ENCODE results near the gene SRSF6. TPM values are rescaled to one million over a fixed set of nuclear protein-coding genes. Genes with fewer than 3 reads are reported as not detected.
A peak's percentile ranks its signal among the peaks of the same experiment; 100 is the strongest.

SRSF6 gene
- total RNA-seq, 1 experiment from 2014 or later, result 335 TPM

DNA sequence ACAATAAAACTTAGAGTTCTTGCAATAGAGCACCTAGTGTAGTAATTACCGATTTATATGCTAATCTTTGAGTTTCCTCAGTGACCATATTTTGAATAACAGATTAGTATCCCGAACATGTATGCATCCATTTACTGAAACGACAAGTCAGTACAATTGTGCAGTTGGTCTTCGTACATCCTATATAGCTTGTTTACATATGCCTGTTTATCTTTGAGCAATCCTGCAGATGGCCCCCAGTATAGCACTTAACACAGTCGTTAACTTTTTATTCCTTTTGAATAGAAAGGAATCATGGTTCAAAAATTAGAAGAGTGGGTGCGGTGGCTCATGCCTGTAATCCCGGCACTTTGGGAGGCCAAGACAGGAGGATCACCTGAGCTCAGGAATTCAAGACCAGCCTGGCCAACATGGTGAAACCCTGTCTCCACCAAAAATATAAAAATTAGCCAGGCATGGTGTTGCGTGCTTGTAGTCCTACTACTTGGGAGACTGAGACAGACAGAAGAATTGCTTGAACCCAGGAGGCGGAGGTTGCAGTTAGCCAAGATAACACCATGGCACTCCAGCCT, 6.6 kb downstream of the SRSF6 start:
- BruUV-seq (replicated peaks), result no TSS peak
- intact Hi-C loops (cut with micrococcal nuclease; ENCODE audit: unreplicated experiment), result no loop called here
- Mint-ChIP-seq H3K9me3 (ENCODE audit: unreplicated experiment) (no peaks in the 10 kb centered on the region), H3K27ac (ENCODE audit: unreplicated experiment) (peak overlapping the region; percentile 53), H3K4me3 (ENCODE audit: unreplicated experiment) (no peak overlapping the region), H3K36me3 (ENCODE audit: insufficient read depth, unreplicated experiment) (peaks cover 93% of the 10 kb centered on the region), H3K4me1 (ENCODE audit: low read depth, unreplicated experiment) (peaks cover 18% of the 10 kb centered on the region), H3K27me3 (ENCODE audit: insufficient read depth, unreplicated experiment) (no peaks in the 10 kb centered on the region)
- TF ChIP-seq, protein P1, sequence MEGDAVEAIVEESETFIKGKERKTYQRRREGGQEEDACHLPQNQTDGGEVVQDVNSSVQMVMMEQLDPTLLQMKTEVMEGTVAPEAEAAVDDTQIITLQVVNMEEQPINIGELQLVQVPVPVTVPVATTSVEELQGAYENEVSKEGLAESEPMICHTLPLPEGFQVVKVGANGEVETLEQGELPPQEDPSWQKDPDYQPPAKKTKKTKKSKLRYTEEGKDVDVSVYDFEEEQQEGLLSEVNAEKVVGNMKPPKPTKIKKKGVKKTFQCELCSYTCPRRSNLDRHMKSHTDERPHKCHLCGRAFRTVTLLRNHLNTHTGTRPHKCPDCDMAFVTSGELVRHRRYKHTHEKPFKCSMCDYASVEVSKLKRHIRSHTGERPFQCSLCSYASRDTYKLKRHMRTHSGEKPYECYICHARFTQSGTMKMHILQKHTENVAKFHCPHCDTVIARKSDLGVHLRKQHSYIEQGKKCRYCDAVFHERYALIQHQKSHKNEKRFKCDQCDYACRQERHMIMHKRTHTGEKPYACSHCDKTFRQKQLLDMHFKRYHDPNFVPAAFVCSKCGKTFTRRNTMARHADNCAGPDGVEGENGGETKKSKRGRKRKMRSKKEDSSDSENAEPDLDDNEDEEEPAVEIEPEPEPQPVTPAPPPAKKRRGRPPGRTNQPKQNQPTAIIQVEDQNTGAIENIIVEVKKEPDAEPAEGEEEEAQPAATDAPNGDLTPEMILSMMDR (IDR thresholded peaks at IDR 0.05; ENCODE audit: insufficient read depth in 1 of 2, low read depth in 1 of 2, low read length in 1 of 2, severe bottlenecking in 1 of 2, unreplicated experiment in 1 of 2), result no peak
- H3K27me3 ChIP-seq (replicated peaks; ENCODE audit: control insufficient read depth, insufficient read depth, low read length), result no peaks in the 10 kb centered on the region
- DNase-seq, result no peak
- no peak overlapping the region for H3K4me3 ChIP-seq (ENCODE audit: low read depth, low read length)
- CTCF ChIA-PET, result interaction anchor here (0.7 kb wide), 1 partner anchor 25 kb away, joined by 11 read pairs; no protein-coding TSS in a partner anchor
- H3K9me3 ChIP-seq, result no peaks in the 10 kb centered on the region
- POLR2A ChIA-PET, result no interaction called here
- H3K36me3 ChIP-seq (ENCODE audit: control insufficient read depth, insufficient read depth, low read length), result peaks cover 8% of the 10 kb centered on the region
- peaks cover 7% of the 10 kb centered on the region for H3K4me1 ChIP-seq

DNA sequence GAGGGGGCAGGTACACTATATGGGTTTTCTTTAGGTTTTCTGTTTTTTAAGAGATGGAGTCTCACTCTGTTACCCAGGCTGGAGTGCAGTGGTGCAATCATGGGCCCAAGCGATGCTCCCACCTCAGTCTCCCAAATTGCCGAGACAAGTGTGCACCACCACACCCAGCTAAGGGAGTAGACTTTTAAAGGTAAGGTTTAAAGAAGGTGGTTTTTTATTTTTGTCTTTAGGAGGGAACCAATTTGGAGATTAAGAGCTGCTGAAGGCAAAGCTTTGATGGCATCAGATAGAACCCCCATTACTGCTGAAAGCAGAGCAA, 7.9 kb downstream of the SRSF6 start:
- peaks cover 93% of the 10 kb centered on the region for H3K36me3 Mint-ChIP-seq (ENCODE audit: insufficient read depth, unreplicated experiment)
- BruUV-seq (replicated peaks), result no TSS peak

DNA sequence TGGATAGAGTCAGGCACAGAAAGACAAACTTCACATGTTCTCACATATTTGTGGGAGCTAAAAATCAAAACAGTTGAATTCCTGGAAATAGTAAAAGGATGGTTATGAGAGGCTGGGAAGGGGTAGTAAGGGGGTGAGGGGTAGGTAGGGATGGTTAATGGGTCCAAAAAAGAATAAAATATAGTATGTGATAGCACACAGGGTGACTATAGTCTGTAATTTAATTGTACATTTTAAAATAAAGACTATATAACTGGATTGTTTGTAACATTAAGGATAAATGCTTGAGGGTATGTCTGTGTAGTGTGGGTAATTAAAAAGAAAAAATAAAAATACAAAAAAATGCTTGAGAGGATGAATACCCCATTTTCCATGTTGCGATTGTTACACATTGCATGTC, 9.9 kb downstream of the SRSF6 start:
- Mint-ChIP-seq H3K4me1 (ENCODE audit: low read depth, unreplicated experiment) (no peaks in the 10 kb centered on the region), H3K9me3 (ENCODE audit: unreplicated experiment) (no peaks in the 10 kb centered on the region), H3K27me3 (ENCODE audit: insufficient read depth, unreplicated experiment) (no peaks in the 10 kb centered on the region), H3K27ac (ENCODE audit: unreplicated experiment) (no peak overlapping the region), H3K36me3 (ENCODE audit: insufficient read depth, unreplicated experiment) (peaks cover 78% of the 10 kb centered on the region), H3K4me3 (ENCODE audit: unreplicated experiment) (no peak overlapping the region)
- TF ChIP-seq, protein P1 (IDR thresholded peaks at IDR 0.05; ENCODE audit: insufficient read depth in 1 of 2, low read depth in 1 of 2, low read length in 1 of 2, severe bottlenecking in 1 of 2, unreplicated experiment in 1 of 2), result no peak
- no peaks in the 10 kb centered on the region for H3K4me1 ChIP-seq
- CTCF ChIA-PET, result interaction anchor here (0.7 kb wide), 1 partner anchor 396 kb away, joined by 3 read pairs; no protein-coding TSS in a partner anchor
- no peak overlapping the region for H3K4me3 ChIP-seq (ENCODE audit: low read depth, low read length)
- H3K9me3 ChIP-seq, result no peaks in the 10 kb centered on the region
- intact Hi-C loops (cut with micrococcal nuclease; ENCODE audit: unreplicated experiment), result no loop called here
- H3K27me3 ChIP-seq (replicated peaks; ENCODE audit: control insufficient read depth, insufficient read depth, low read length), result no peaks in the 10 kb centered on the region
- POLR2A ChIA-PET, result interaction anchor here (0.7 kb wide), 1 partner anchor 152 kb away, joined by 4 read pairs; no protein-coding TSS in a partner anchor
- no TSS peak for BruUV-seq (replicated peaks)
- no peak for DNase-seq
- H3K36me3 ChIP-seq (ENCODE audit: control insufficient read depth, insufficient read depth, low read length), result peaks cover 2% of the 10 kb centered on the region; the same call in 1 of the 2 replicates

More for the DNA sequence above, 7.9 kb downstream of the SRSF6 start:
- ChIA-PET CTCF (no interaction called here), POLR2A (no interaction called here)
- intact Hi-C loops (cut with micrococcal nuclease; ENCODE audit: unreplicated experiment), result no loop called here
- H3K9me3 Mint-ChIP-seq (ENCODE audit: unreplicated experiment), result no peaks in the 10 kb centered on the region
- TF ChIP-seq, protein P1 (IDR thresholded peaks at IDR 0.05; ENCODE audit: insufficient read depth in 1 of 2, low read depth in 1 of 2, low read length in 1 of 2, severe bottlenecking in 1 of 2, unreplicated experiment in 1 of 2), result no peak
- H3K27ac Mint-ChIP-seq (ENCODE audit: unreplicated experiment), result peak overlapping the region; percentile 53
- Histone ChIP-seq H3K27me3 (replicated peaks; ENCODE audit: control insufficient read depth, insufficient read depth, low read length) (no peaks in the 10 kb centered on the region), H3K4me1 (no peaks in the 10 kb centered on the region), H3K9me3 (no peaks in the 10 kb centered on the region), H3K36me3 (ENCODE audit: control insufficient read depth, insufficient read depth, low read length) (peaks cover 6% of the 10 kb centered on the region), H3K4me3 (ENCODE audit: low read depth, low read length) (no peak overlapping the region)
- H3K4me3 Mint-ChIP-seq (ENCODE audit: unreplicated experiment), result no peak overlapping the region
- no peaks in the 10 kb centered on the region for H3K27me3 Mint-ChIP-seq (ENCODE audit: insufficient read depth, unreplicated experiment)
- H3K4me1 Mint-ChIP-seq (ENCODE audit: low read depth, unreplicated experiment), result peaks cover 6% of the 10 kb centered on the region
- DNase-seq, result no peak
